ENCODE results near the gene DYRK1A.

The DYRK1A gene

GRCh38 chr21:37443683-37444082 is 77.1 kb downstream of the DYRK1A start:
- TF ChIP-seq, protein P1, sequence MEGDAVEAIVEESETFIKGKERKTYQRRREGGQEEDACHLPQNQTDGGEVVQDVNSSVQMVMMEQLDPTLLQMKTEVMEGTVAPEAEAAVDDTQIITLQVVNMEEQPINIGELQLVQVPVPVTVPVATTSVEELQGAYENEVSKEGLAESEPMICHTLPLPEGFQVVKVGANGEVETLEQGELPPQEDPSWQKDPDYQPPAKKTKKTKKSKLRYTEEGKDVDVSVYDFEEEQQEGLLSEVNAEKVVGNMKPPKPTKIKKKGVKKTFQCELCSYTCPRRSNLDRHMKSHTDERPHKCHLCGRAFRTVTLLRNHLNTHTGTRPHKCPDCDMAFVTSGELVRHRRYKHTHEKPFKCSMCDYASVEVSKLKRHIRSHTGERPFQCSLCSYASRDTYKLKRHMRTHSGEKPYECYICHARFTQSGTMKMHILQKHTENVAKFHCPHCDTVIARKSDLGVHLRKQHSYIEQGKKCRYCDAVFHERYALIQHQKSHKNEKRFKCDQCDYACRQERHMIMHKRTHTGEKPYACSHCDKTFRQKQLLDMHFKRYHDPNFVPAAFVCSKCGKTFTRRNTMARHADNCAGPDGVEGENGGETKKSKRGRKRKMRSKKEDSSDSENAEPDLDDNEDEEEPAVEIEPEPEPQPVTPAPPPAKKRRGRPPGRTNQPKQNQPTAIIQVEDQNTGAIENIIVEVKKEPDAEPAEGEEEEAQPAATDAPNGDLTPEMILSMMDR (conservative IDR thresholded peaks at IDR 0.05; ENCODE audit: low read length): no peak
- no peak for TF ChIP-seq EZH2phosphoT487 (IDR thresholded peaks at IDR 0.05; ENCODE audit: borderline replicate concordance)
- H3K79me2 ChIP-seq (ENCODE audit: insufficient read depth, low read length): peaks cover 100% of the 10 kb centered on the region
- peaks cover 20% of the 10 kb centered on the region; the same call in 1 of the 2 replicates for H3K36me3 ChIP-seq (ENCODE audit: insufficient read depth, low read length)
- H3K4me3 ChIP-seq (ENCODE audit: low read length, poor library complexity, severe bottlenecking): no peak overlapping the region
- peaks cover 25% of the 10 kb centered on the region for H3K4me1 ChIP-seq (ENCODE audit: insufficient read depth, low read length, poor library complexity, severe bottlenecking)
- peaks cover 96% of the 10 kb centered on the region for H4K20me1 ChIP-seq (ENCODE audit: insufficient read depth, low read length, poor library complexity, severe bottlenecking)
- no peaks in the 10 kb centered on the region for H3K9me3 ChIP-seq (ENCODE audit: insufficient read depth, low read depth, low read length)
- no peaks in the 10 kb centered on the region; the same call in 1 of the 2 replicates for H3F3A ChIP-seq (ENCODE audit: low read depth)
- H3K9me2 ChIP-seq (replicated peaks; ENCODE audit: low read depth, low read length): no peaks in the 10 kb centered on the region
- H3K9ac ChIP-seq (ENCODE audit: low read depth, low read length, poor library complexity, severe bottlenecking): no peak overlapping the region
- H3K4me2 ChIP-seq (ENCODE audit: low read depth, low read length, poor library complexity, severe bottlenecking): no peak overlapping the region
- no peaks in the 10 kb centered on the region for H3K27me3 ChIP-seq (ENCODE audit: insufficient read depth, low read length, poor library complexity, severe bottlenecking)
- no peak overlapping the region for H2AFZ ChIP-seq (ENCODE audit: low read length)

GRCh38 chr21:37445228-37445627 is 78.7 kb downstream of the DYRK1A start:
- TF ChIP-seq, protein P1 (conservative IDR thresholded peaks at IDR 0.05; ENCODE audit: low read length): no peak
- no peak for TF ChIP-seq EZH2phosphoT487 (IDR thresholded peaks at IDR 0.05; ENCODE audit: borderline replicate concordance)
- Histone ChIP-seq H3F3A (ENCODE audit: low read depth) (no peaks in the 10 kb centered on the region; the same call in 1 of the 2 replicates), H3K9me3 (ENCODE audit: insufficient read depth, low read depth, low read length) (no peaks in the 10 kb centered on the region), H3K9me2 (replicated peaks; ENCODE audit: low read depth, low read length) (no peaks in the 10 kb centered on the region), H3K4me3 (ENCODE audit: low read length, poor library complexity, severe bottlenecking) (no peak overlapping the region), H3K79me2 (ENCODE audit: insufficient read depth, low read length) (peaks cover 100% of the 10 kb centered on the region), H2AFZ (ENCODE audit: low read length) (no peak overlapping the region), H4K20me1 (ENCODE audit: insufficient read depth, low read length, poor library complexity, severe bottlenecking) (peaks cover 99% of the 10 kb centered on the region), H3K4me1 (ENCODE audit: insufficient read depth, low read length, poor library complexity, severe bottlenecking) (peaks cover 29% of the 10 kb centered on the region), H3K4me2 (ENCODE audit: low read depth, low read length, poor library complexity, severe bottlenecking) (no peak overlapping the region), H3K27me3 (ENCODE audit: insufficient read depth, low read length, poor library complexity, severe bottlenecking) (no peaks in the 10 kb centered on the region), H3K36me3 (ENCODE audit: insufficient read depth, low read length) (peaks cover 20% of the 10 kb centered on the region; the same call in 1 of the 2 replicates), H3K9ac (ENCODE audit: low read depth, low read length, poor library complexity, severe bottlenecking) (no peak overlapping the region)

DNA sequence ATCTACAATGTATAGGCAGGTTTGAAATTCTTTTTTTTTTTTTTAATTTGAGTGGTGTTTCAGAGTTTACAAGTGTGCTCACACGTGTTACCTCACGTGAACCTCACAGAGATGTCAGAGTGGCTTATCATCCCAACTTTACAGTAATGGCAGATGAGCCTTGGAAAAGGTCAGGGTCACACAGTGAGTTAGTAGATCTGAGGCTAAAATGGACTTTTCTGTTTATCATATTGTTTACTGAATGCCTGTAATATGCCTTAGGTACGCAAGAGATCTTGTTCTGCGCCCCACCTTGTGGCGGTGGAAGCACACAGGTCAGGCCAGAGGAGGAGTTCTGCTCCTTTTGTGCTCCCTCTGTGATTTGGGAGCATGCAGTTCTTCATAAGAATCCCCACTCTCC is 80.0 kb downstream of the DYRK1A start:
- peaks cover 27% of the 10 kb centered on the region; the same call in 1 of the 2 replicates for H3K36me3 ChIP-seq (ENCODE audit: insufficient read depth, low read length)
- no peaks in the 10 kb centered on the region for H3K9me3 ChIP-seq (ENCODE audit: insufficient read depth, low read depth, low read length)
- H3K4me3 ChIP-seq (ENCODE audit: low read length, poor library complexity, severe bottlenecking): no peak overlapping the region
- H3K4me2 ChIP-seq (ENCODE audit: low read depth, low read length, poor library complexity, severe bottlenecking): no peak overlapping the region
- H3K79me2 ChIP-seq (ENCODE audit: insufficient read depth, low read length): peaks cover 100% of the 10 kb centered on the region
- no peak for TF ChIP-seq EZH2phosphoT487 (IDR thresholded peaks at IDR 0.05; ENCODE audit: borderline replicate concordance)
- TF ChIP-seq, protein P1 (conservative IDR thresholded peaks at IDR 0.05; ENCODE audit: low read length): peak; percentile 38; the same call in 1 of the 2 replicates
- no peak overlapping the region for H3K9ac ChIP-seq (ENCODE audit: low read depth, low read length, poor library complexity, severe bottlenecking)
- H3F3A ChIP-seq (ENCODE audit: low read depth): no peaks in the 10 kb centered on the region; the same call in 1 of the 2 replicates
- H2AFZ ChIP-seq (ENCODE audit: low read length): no peak overlapping the region
- H4K20me1 ChIP-seq (ENCODE audit: insufficient read depth, low read length, poor library complexity, severe bottlenecking): peaks cover 98% of the 10 kb centered on the region
- H3K9me2 ChIP-seq (replicated peaks; ENCODE audit: low read depth, low read length): no peaks in the 10 kb centered on the region
- H3K4me1 ChIP-seq (ENCODE audit: insufficient read depth, low read length, poor library complexity, severe bottlenecking): peaks cover 32% of the 10 kb centered on the region
- no peaks in the 10 kb centered on the region for H3K27me3 ChIP-seq (ENCODE audit: insufficient read depth, low read length, poor library complexity, severe bottlenecking)
